H1 (cell line): ENCODE data around the gene CRHR2. TPM values are rescaled to one million over a fixed set of nuclear protein-coding genes. Genes with fewer than 3 reads are reported as not detected.

Experiments used
- CTCF ChIA-PET: fragments of 300-600 bp; sonication (Branson Sonifier 250); formaldehyde crosslinking; loops from one replicate; lab custom pipeline; 2021; ENCODE audit not compliant: partially characterized antibody; lab: Charles Lee
- POLR2A ChIA-PET: fragments of 300-600 bp; sonication (Branson Sonifier 250); formaldehyde crosslinking; loops from one replicate; lab custom pipeline; 2021; ENCODE audit warnings: inconsistent platforms; ENCODE audit not compliant: partially characterized antibody; lab: Charles Lee
- DNase-seq, 2 experiments: peaks; one replicate each; pipeline versions ENCODE4 v3.0.0 to v3.0.0-alpha.2; 2010 to 2022; ENCODE audit warnings: low spot score in 2 of 2, low read depth in 1 of 2, mixed read lengths in 1 of 2
- FAIRE-seq: peaks from 2 replicates; lab custom pipeline; 2011; peaks lifted over from hg19 to GRCh38; lab: Jason Lieb, UNC
- H2AFZ ChIP-seq: 2 replicates; pipeline ENCODE4 v1.8.1; 2012; ENCODE audit warnings: low read length, inconsistent platforms
- H2AK5ac ChIP-seq: 2 replicates; pipeline ENCODE4 v1.6.1; 2013; ENCODE audit warnings: low read depth, low read length
- H2BK120ac ChIP-seq: replicated peaks from 2 replicates; pipeline ENCODE3; 2013; ENCODE audit warnings: low read depth, low read length, inconsistent platforms
- H2BK12ac ChIP-seq: 2 replicates; pipeline ENCODE4 v1.6.1; 2013; ENCODE audit warnings: low read depth, low read length
- H2BK15ac ChIP-seq: 2 replicates; pipeline ENCODE4 v1.6.1; 2013; ENCODE audit warnings: low read length
- H2BK20ac ChIP-seq: 2 replicates; pipeline ENCODE4 v1.6.1; 2013; ENCODE audit warnings: low read length
- H2BK5ac ChIP-seq: 2 replicates; pipeline ENCODE4 v1.6.1; 2013; ENCODE audit warnings: low read depth, low read length
- H3K14ac ChIP-seq: 2 replicates; pipeline ENCODE4 v1.6.1; 2013; ENCODE audit warnings: inconsistent platforms; ENCODE audit not compliant: insufficient read length
- H3K18ac ChIP-seq: 2 replicates; pipeline ENCODE4 v1.6.1; 2013; ENCODE audit warnings: low read length; ENCODE audit errors: extremely low read depth
- H3K23ac ChIP-seq: 2 replicates; pipeline ENCODE4 v1.6.1; 2013; ENCODE audit warnings: inconsistent platforms; ENCODE audit not compliant: insufficient read length
- H3K23me2 ChIP-seq: 2 replicates; pipeline ENCODE4 v1.6.1; 2013; ENCODE audit warnings: low read depth, low read length
- H3K27ac ChIP-seq: 2 replicates; pipeline ENCODE4 v1.6.1; 2011; ENCODE audit warnings: low read depth, low read length, inconsistent platforms
- H3K27me3 ChIP-seq, 4 experiments: replicated peaks in 1 of 4; 1 replicate in 1 of 4; 2 replicates in 3 of 4; pipeline versions ENCODE4 v1.6.1 to v1.8.1; 2011 to 2013; ENCODE audit warnings: low read length in 3 of 4, mild to moderate bottlenecking in 3 of 4, inconsistent platforms in 2 of 4, mixed read lengths in 2 of 4, moderate library complexity in 1 of 4; ENCODE audit not compliant: control insufficient read depth in 3 of 4, insufficient read depth in 3 of 4; ENCODE audit errors: extremely low read depth in 1 of 4
- H3K36me3 ChIP-seq, 4 experiments: 2 replicates each; pipeline versions ENCODE4 v1.6.1 to v1.8.1; 2011 to 2013; ENCODE audit warnings: mild to moderate bottlenecking in 4 of 4, low read length in 3 of 4, moderate library complexity in 2 of 4, control low read depth in 1 of 4, inconsistent platforms in 1 of 4; ENCODE audit not compliant: insufficient read depth in 4 of 4, control insufficient read depth in 2 of 4
- H3K4ac ChIP-seq: replicated peaks from 2 replicates; pipeline ENCODE3; 2013; ENCODE audit warnings: low read length, low read depth, mixed read lengths, inconsistent platforms; ENCODE audit not compliant: insufficient read length
- H3K4me1 ChIP-seq, 4 experiments: replicated peaks in 1 of 4; 1 replicate in 1 of 4; 2 replicates in 3 of 4; pipeline versions ENCODE4 v1.6.1 to v1.8.1; 2011 to 2013; ENCODE audit warnings: low read length in 3 of 4, inconsistent platforms in 2 of 4, mixed read lengths in 1 of 4; ENCODE audit not compliant: insufficient read depth in 4 of 4, control insufficient read depth in 3 of 4
- H3K4me2 ChIP-seq, 2 experiments: 2 replicates each; pipeline versions ENCODE4 v1.6.1 to v1.8.1; 2011 to 2013; ENCODE audit warnings: low read depth in 2 of 2, low read length in 2 of 2, control low read depth in 1 of 2, inconsistent platforms in 1 of 2, mild to moderate bottlenecking in 1 of 2; ENCODE audit not compliant: insufficient read depth in 1 of 2
- H3K4me3 ChIP-seq, 4 experiments: fragments of 200-600, 300-600 bp in 1 of 4; sonication (generic), shearing (Covaris generic), sonication (Bioruptor Twin) in 1 of 4; 2 replicates each; pipeline versions ENCODE4 v1.5.1 to v1.8.1; 2011 to 2016; ENCODE audit warnings: low read length in 4 of 4, low read depth in 3 of 4, control low read depth in 2 of 4, inconsistent platforms in 2 of 4, mild to moderate bottlenecking in 2 of 4, mixed read lengths in 1 of 4, moderate library complexity in 1 of 4; ENCODE audit not compliant: insufficient read depth in 2 of 4; ENCODE audit errors: extremely low read depth in 1 of 4
- H3K56ac ChIP-seq: replicated peaks from 2 replicates; pipeline ENCODE3; 2013; ENCODE audit warnings: low read depth, mild to moderate bottlenecking, mixed read lengths, low read length, inconsistent platforms; ENCODE audit not compliant: insufficient read length
- H3K79me1 ChIP-seq: 2 replicates; pipeline ENCODE4 v1.6.1; 2013; ENCODE audit warnings: low read depth, low read length, control low read depth
- H3K79me2 ChIP-seq, 2 experiments: 2 replicates each; pipeline versions ENCODE4 v1.6.1 to v1.8.1; 2012 to 2013; ENCODE audit warnings: low read length in 2 of 2, mild to moderate bottlenecking in 2 of 2, inconsistent platforms in 1 of 2; ENCODE audit not compliant: insufficient read depth in 2 of 2, control insufficient read depth in 1 of 2
- H3K9ac ChIP-seq, 4 experiments: replicated peaks in 1 of 4; 1 replicate in 1 of 4; 2 replicates in 3 of 4; pipeline versions ENCODE4 v1.6.1 to v1.8.1; 2011 to 2013; ENCODE audit warnings: low read depth in 3 of 4, low read length in 3 of 4, control low read depth in 2 of 4, mild to moderate bottlenecking in 2 of 4, moderate library complexity in 2 of 4, inconsistent platforms in 1 of 4; ENCODE audit errors: extremely low read depth in 1 of 4
- H3K9me3 ChIP-seq, 2 experiments: 2 replicates each; pipeline versions ENCODE4 v1.6.1 to v1.8.1; 2012 to 2013; ENCODE audit warnings: mild to moderate bottlenecking in 2 of 2, moderate library complexity in 2 of 2, control low read depth in 1 of 2, inconsistent platforms in 1 of 2, low read depth in 1 of 2, low read length in 1 of 2, mixed read lengths in 1 of 2; ENCODE audit not compliant: insufficient read depth in 2 of 2
- H4K20me1 ChIP-seq, 2 experiments: replicated peaks in 1 of 2; 2 replicates each; pipeline versions ENCODE3 to v1.8.1; 2011 to 2013; ENCODE audit warnings: inconsistent platforms in 2 of 2, low read length in 2 of 2, mild to moderate bottlenecking in 1 of 2; ENCODE audit not compliant: insufficient read depth in 2 of 2, control insufficient read depth in 1 of 2
- H4K5ac ChIP-seq: 2 replicates; pipeline ENCODE4 v1.6.1; 2013; ENCODE audit warnings: low read length, low read depth, mixed read lengths, inconsistent platforms; ENCODE audit not compliant: insufficient read length
- H4K8ac ChIP-seq: 2 replicates; pipeline ENCODE4 v1.8.0; 2013; ENCODE audit warnings: mild to moderate bottlenecking, moderate library complexity, low read length, inconsistent platforms; ENCODE audit not compliant: insufficient read depth; ENCODE audit errors: extremely low read depth
- H4K91ac ChIP-seq: replicated peaks from 2 replicates; pipeline ENCODE3; 2013; ENCODE audit warnings: low read length, mixed read lengths, inconsistent platforms; ENCODE audit not compliant: insufficient read length
- HDAC2 ChIP-seq, 2 experiments: fragments of 300-600 bp in 1 of 2; sonication (generic) in 1 of 2; IDR thresholded peaks; 2 replicates each; pipeline ENCODE4 v1.6.1; 2011 to 2012; ENCODE audit warnings: low read depth in 2 of 2, low read length in 2 of 2, mild to moderate bottlenecking in 2 of 2, moderate library complexity in 2 of 2, borderline replicate concordance in 1 of 2, inconsistent platforms in 1 of 2
- NRF1 ChIP-seq: IDR thresholded peaks from 2 replicates; pipeline ENCODE4 v1.6.1; 2011; ENCODE audit warnings: mild to moderate bottlenecking, low read depth, low read length, improper control_type of control experiment
- PHF8 ChIP-seq: fragments of 200-600 bp; sonication (generic); conservative IDR thresholded peaks from 2 replicates; pipeline ENCODE4 v1.7.1; 2012; ENCODE audit warnings: low read depth, mild to moderate bottlenecking, inconsistent platforms, low read length, moderate library complexity
- POLR2A ChIP-seq, 2 experiments: IDR thresholded peaks; 1 replicate in 1 of 2; 2 replicates in 1 of 2; pipeline ENCODE4 v1.6.1; 2011; ENCODE audit warnings: low read depth in 2 of 2, low read length in 2 of 2, mild to moderate bottlenecking in 2 of 2; ENCODE audit errors: control extremely low read depth in 1 of 2
- RAD21 ChIP-seq, 2 experiments: IDR thresholded peaks in 1 of 2; conservative IDR thresholded peaks in 1 of 2; 2 replicates each; pipeline ENCODE4 v1.6.1; 2011; ENCODE audit warnings: low read depth in 2 of 2, low read length in 2 of 2, improper control_type of control experiment in 1 of 2, inconsistent platforms in 1 of 2, mild to moderate bottlenecking in 1 of 2, moderate library complexity in 1 of 2
- RXRA ChIP-seq: IDR thresholded peaks from 2 replicates; pipeline ENCODE4 v1.6.1; 2011; ENCODE audit warnings: low read depth, mild to moderate bottlenecking, low read length, moderate library complexity; ENCODE audit not compliant: insufficient read depth
- SIRT6 ChIP-seq: IDR thresholded peaks from one replicate; pipeline ENCODE4 v1.7.1; 2012; ENCODE audit warnings: low read length, inconsistent platforms
- SIX5 ChIP-seq: IDR thresholded peaks from 2 replicates; pipeline ENCODE4 v1.6.1; 2011; ENCODE audit warnings: mild to moderate bottlenecking, low read depth, low read length
- TAF7 ChIP-seq: optimal IDR thresholded peaks from 2 replicates; pipeline ENCODE3; 2011; ENCODE audit warnings: low read depth, mild to moderate bottlenecking, inconsistent platforms, low read length, moderate library complexity, borderline replicate concordance
- TBP ChIP-seq: IDR thresholded peaks from 2 replicates; pipeline ENCODE4 v1.6.1; 2011; ENCODE audit warnings: low read depth, low read length, improper control_type of control experiment
- WGBS, 2 experiments: shearing (Covaris generic) in 1 of 2; methylation state at CpG; one replicate each; pipeline versions ENCODE4 v1.1.6 to v1.1.7; 2013 to 2015; ENCODE audit warnings: low lambda C conversion rate in 2 of 2, mixed read lengths in 2 of 2, inconsistent platforms in 1 of 2, low coverage in 1 of 2, missing lambda C conversion rate in 1 of 2; ENCODE audit not compliant: insufficient replicate concordance in 2 of 2, insufficient coverage in 1 of 2, insufficient read length in 1 of 2; ENCODE audit errors: extremely low coverage in 1 of 2, missing lambda C conversion rate in 1 of 2; 5-methylcytosine and 5-hydroxymethylcytosine counted together
- polyA plus RNA-seq, 7 experiments: library from polyadenylated mRNA; depleted of rRNA in 3 of 7; stranded (reverse) in 5 of 7; unstranded in 2 of 7; fragments of >200 nt in 5 of 7; fragments of 200-250 nt in 2 of 7; gene quantifications; 1 replicate in 5 of 7; 2 replicates in 1 of 7; 4 replicates in 1 of 7; pipeline versions ENCODE4 v1.2.1 to v1.2.3, GENCODE V29; 2011 to 2013; ENCODE audit warnings: missing spikeins in 2 of 7, mixed read lengths in 2 of 7
- total RNA-seq: library from RNA; stranded (reverse); fragmentation: NEBNext Ultra II Directional; extraction: Animal tissue kit (Norgen Biotek cat#: 25700); gene quantifications from 2 replicates; pipeline ENCODE4 v1.2.1, GENCODE V29; 2021
- TF ChIP-seq, protein P1 (sequence below): IDR thresholded peaks from 2 replicates; pipeline ENCODE4 v1.6.1; 2011; ENCODE audit warnings: low read length, improper control_type of control experiment

The CRHR2 gene
- total and polyA plus RNA-seq, 2 of the 8 experiments (the other 6 are each of a cell fraction or from before 2014, with no cell fraction given) = 0.37 to 1.3 TPM

- 0 out of 2 replicates have a peak overlapping the region, but pooled peaks have one; percentile 19 for H2BK15ac ChIP-seq
- no peak overlapping the region for H3K18ac ChIP-seq
- WGBS, 2 experiments = 84% methylated on average over 3 of the region's 3 CpGs; no CpG with 5 or more reads in 1 of the 2 experiments
- H3K14ac ChIP-seq = no peak overlapping the region
- DNase-seq (no peak), FAIRE-seq (no peak)
- peak overlapping the region; percentile 47 for H4K8ac ChIP-seq
- ChIA-PET POLR2A (interaction anchor here (0.8 to 2.5 kb wide), 5 partner anchors 10 to 56 kb away, joined by 3 to 6 read pairs (median 3); no protein-coding TSS in a partner anchor), CTCF (interaction anchor here (0.8 to 4.5 kb wide), 17 partner anchors 8 to 107 kb away, joined by 3 to 55 read pairs (median 11); no protein-coding TSS in a partner anchor)
- H3K9ac ChIP-seq = no peak overlapping the region
- H2BK20ac ChIP-seq = no peak overlapping the region
- H2AFZ ChIP-seq = no peak overlapping the region
- no peaks in the 10 kb centered on the region; a peak in 1 of 8 replicates for H3K36me3 ChIP-seq
- H2BK5ac ChIP-seq = no peak overlapping the region
- H3K79me2 ChIP-seq = no peaks in the 10 kb centered on the region
- H3K23ac ChIP-seq = no peak overlapping the region
- no peaks in the 10 kb centered on the region for H3K9me3 ChIP-seq
- no peak overlapping the region for H3K56ac ChIP-seq
- peaks cover 6 to 16% (median 10%) of the 10 kb centered on the region in 4 experiments for H3K4me1 ChIP-seq
- no peak overlapping the region for H3K27ac ChIP-seq
- H4K20me1 ChIP-seq = peaks cover 2 to 19% of the 10 kb centered on the region in 2 experiments
- H3K79me1 ChIP-seq = no peaks in the 10 kb centered on the region
- H2AK5ac ChIP-seq = no peak overlapping the region
- no peak overlapping the region for H3K4me3 ChIP-seq
- H4K91ac ChIP-seq = no peak overlapping the region
- H3K27me3 ChIP-seq = peaks cover 10 to 49% (median 41%) of the 10 kb centered on the region in 4 experiments
- H3K4me2 ChIP-seq = no peak overlapping the region; a peak in 1 of 4 replicates
- H2BK12ac ChIP-seq = 0 out of 2 replicates have a peak overlapping the region, but pooled peaks have one; percentile 5
- no peak overlapping the region for H4K5ac ChIP-seq
- H3K4ac ChIP-seq = no peak overlapping the region
- peaks cover 15% of the 10 kb centered on the region; the same call in 1 of the 2 replicates for H3K23me2 ChIP-seq
- no peak overlapping the region for H2BK120ac ChIP-seq
- TF ChIP-seq TAF7 (no peak), TBP (no peak), RAD21 (IDR thresholded peaks at IDR 0.05 in 1 of 2, conservative IDR thresholded peaks at IDR 0.05 in 1 of 2; ENCODE audit: low read depth in 2 of 2, low read length in 2 of 2) (no peak), RXRA (no peak), NRF1 (no peak), HDAC2 (IDR thresholded peaks at IDR 0.05; ENCODE audit: borderline replicate concordance in 1 of 2, low read depth in 2 of 2, low read length in 2 of 2) (no peak), POLR2A (IDR thresholded peaks at IDR 0.05; ENCODE audit: control extremely low read depth in 1 of 2, low read depth in 2 of 2, low read length in 2 of 2) (no peak), SIX5 (no peak), SIRT6 (no peak), PHF8 (no peak)
- TF ChIP-seq, protein P1, sequence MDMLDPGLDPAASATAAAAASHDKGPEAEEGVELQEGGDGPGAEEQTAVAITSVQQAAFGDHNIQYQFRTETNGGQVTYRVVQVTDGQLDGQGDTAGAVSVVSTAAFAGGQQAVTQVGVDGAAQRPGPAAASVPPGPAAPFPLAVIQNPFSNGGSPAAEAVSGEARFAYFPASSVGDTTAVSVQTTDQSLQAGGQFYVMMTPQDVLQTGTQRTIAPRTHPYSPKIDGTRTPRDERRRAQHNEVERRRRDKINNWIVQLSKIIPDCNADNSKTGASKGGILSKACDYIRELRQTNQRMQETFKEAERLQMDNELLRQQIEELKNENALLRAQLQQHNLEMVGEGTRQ = no peak
These were observed 1.6 kb upstream of the CRHR2 start for GRCh38 chr7:30683816-30684215.
